T-helper 2 cell (primary cell): ENCODE results near the gene ELMO1.

Experiments used
- DNase-seq, 5 experiments: peaks; one replicate each; pipeline versions ENCODE4 v3.0.0 to v3.0.0-alpha.2; 2012 to 2022

The ELMO1 gene

DNA sequence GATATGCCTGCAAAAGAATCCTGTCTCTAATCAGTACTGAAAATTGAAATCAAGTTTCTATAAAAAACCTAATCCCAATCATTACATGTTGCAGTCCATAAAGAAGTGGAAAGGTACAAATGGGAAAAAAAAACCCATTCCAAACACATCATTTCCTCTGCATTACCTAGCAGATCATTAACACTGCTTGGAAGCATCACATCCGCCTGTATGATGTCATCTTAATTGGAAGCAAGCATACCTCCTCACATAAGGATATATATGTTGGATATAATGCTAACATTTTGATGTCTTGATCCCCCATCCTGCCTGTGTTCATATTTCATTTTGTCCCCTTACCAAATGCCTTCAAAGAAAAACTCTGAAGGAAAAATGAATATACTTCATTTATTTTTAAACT lies 483.0 kb downstream of the ELMO1 start:
- DNase-seq, result no peak

- DNase-seq, result no peak
Measured at GRCh38 chr7:36964297-36964696, 484.4 kb downstream of the ELMO1 start.

GRCh38 chr7:36962367-36962766 lies 486.3 kb downstream of the ELMO1 start:
- DNase-seq, result no peak

- DNase-seq, result no peak
Measured at GRCh38 chr7:36961693-36962092, 487.0 kb downstream of the ELMO1 start.

DNA sequence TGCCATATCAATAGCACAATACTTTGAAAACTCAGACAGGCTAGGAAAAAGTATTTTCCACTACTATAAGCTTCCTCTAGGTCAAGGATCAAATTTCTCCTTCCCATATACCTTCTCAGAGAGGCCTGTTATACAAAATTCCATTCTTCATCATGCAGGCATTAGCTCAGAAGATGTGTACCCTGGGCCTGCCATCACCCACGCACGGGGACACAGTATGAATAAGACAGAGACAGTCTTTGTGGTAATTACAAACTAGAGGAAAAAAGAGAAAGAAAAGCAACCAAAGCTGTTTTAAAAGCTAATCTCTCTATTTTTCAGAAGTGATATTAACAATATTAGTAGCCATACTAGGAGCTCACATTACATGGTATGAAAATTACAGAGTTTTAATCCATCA lies 487.6 kb downstream of the ELMO1 start:
- DNase-seq, result no peak

- DNase-seq, result no peak
Measured at GRCh38 chr7:36960105-36960504, 488.6 kb downstream of the ELMO1 start.

DNA sequence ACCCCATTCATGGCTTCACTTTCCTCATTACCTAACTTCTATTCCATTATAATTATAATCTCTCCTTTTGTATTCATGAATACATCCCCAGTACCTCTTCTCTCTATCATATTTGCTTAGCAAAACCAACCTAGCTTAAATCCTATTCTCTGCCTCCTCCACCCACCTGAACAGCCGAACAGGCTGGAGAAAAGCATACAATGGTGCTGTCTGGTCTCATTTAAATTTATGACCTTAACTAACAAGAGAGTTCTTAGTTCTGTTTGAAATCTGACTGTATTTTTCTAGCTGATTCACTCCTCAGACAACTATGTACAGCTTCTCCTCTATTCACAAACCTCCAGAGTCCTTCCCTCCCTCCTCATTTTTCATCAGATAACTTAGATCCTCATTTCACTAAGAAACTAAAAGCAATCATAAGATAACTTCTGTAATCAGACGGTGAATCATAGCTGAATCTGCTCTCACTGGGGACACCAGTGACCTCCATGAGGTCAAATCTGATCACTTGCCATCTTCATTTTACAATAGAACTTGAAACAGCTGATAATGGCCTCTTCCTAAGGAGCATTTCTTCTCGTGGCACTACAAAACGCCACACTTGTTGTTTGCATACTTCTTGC lies 490.4 kb downstream of the ELMO1 start:
- DNase-seq, result no peak

GRCh38 chr7:36957620-36958019 lies 491.0 kb downstream of the ELMO1 start:
- peak in 1 of 5 experiments; percentile 16 for DNase-seq

- DNase-seq, result no peak
Measured at GRCh38 chr7:36956814-36957213, 491.9 kb downstream of the ELMO1 start.

DNA sequence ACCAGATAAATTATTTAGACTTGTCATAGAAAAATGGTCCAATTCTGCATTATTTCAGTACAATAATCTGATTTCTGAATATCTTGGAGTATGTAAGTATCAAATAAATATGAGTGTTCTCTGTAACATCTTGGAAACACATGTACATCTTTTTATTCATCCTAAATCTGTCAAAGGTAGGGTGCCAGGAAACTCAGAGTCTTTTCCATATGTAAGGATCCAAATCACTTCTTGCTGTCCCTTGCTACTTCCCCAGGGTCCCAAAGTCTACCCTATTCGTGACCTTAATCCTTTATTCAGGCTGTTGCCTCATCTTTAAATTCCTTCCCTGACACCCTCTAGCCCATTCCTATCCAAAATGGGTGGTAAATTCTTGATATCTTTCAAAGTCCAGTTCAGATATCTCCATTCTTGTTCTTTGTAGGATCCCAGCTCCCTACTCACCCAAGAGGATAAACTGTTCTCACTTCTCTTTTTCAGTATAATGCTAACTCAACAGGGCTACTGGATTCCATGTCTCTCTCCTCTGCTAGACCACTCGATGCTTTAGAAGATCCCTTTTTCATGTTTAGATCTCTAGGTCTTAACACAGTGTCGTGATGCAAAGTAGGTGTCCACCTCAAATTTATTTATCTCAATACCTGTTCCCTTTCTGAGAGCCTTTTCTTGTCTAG lies 493.1 kb downstream of the ELMO1 start:
- DNase-seq, result no peak

DNA sequence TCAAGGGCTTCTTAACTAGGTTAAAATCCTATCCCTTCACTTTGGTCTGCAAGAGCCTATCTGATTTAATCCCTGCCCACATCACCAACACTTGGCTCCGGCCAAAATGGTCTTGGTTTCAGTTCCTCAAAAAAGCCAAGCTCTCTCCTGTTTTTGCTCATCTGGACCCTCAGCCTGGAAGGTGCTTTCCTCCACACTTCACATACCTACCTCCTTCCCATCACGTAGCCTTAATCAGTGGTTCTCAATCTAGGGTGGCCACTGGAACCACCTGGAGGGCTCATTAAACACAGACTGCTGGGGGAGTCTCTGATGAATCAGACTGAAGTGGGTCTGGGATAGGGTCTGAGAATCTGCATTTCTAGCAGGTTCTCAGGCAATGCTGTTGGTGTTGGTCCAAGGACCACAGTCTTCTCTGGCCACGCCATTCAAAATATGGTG lies 497.4 kb downstream of the ELMO1 start:
- DNase-seq, result no peak

- DNase-seq, result no peak
Measured at GRCh38 chr7:36949711-36950600, 498.7 kb downstream of the ELMO1 start.

DNA sequence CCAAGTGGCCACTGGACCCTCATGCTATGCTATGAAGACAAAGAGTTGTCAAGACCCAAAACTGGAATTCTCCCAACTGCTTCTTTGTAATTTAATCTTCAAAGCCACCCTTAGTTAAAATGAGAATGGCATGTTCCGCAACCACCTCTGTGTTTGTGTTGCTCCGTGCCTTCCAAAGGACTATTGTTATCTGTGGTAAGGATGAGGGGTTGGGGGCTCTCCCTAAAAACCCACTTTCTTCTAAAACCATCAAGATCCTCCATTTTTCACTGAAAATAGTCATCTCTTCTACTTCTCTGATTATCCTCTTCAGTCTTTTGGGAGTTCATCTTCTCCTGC lies 502.3 kb downstream of the ELMO1 start:
- no peak for DNase-seq

DNA sequence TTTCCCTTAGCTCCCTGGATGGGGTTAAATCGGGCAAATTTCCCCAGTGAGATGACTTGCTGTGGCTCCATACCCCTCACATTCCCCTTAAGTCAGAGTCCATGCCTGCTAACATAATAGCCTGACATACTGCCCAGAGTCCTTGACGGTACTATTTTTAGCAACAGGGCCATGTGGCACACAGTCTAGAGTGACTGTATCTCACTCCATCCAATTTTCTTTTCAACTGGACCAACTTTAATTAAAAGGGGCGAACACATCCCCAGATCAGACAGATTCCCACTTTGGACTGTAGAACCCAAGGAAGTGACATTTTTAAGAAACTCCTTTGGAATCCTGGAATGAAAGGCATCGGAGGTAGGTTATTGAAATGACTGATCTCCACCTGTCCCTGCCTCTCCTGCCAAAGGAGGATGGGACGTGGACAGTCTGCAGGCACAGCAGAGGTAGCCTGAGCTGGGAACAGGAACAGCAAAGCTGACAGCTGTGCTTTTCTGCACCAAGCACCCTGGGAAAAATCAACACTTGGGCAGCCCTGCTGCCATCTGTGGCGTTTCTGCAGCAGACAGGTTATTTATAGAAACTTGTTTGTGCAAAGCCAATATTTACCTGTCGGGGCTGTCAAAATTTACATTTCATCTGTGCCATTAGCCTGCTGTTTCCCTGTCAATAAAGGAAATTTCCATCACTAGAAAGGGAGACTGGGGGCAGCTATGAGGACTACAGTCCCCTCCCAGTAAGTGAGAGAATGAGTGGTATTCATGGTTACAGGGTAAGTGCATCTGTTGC lies 502.9 kb downstream of the ELMO1 start:
- DNase-seq, result no peak

DNA sequence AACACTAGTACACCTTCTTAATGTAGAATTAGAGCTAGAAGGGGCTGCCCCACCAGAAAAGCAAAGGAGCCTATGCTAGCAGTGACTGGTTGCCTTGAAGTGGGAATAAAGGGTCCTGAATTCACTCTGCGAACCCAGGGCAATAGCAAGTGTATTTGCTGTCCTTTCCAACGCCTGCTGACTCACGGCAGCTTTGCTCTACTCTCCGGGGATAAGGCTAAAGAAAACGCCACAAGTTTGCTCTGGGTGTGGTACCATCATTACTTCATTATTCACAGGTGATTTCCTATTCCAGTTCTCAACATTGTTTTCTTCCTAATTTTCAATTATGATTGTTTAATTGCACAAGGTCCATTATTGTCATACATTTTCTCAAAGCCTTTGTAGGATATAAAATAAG lies 503.8 kb downstream of the ELMO1 start:
- DNase-seq, result no peak

GRCh38 chr7:36943591-36944435 lies 504.9 kb downstream of the ELMO1 start:
- DNase-seq, result no peak

- no peak for DNase-seq
Measured at GRCh38 chr7:36942955-36943354, 505.7 kb downstream of the ELMO1 start.

GRCh38 chr7:36942541-36942940 lies 506.1 kb downstream of the ELMO1 start:
- DNase-seq, result no peak

GRCh38 chr7:36942025-36942424 lies 506.6 kb downstream of the ELMO1 start:
- no peak for DNase-seq

- no peak for DNase-seq
Measured at GRCh38 chr7:36941359-36941758, 507.3 kb downstream of the ELMO1 start.

DNA sequence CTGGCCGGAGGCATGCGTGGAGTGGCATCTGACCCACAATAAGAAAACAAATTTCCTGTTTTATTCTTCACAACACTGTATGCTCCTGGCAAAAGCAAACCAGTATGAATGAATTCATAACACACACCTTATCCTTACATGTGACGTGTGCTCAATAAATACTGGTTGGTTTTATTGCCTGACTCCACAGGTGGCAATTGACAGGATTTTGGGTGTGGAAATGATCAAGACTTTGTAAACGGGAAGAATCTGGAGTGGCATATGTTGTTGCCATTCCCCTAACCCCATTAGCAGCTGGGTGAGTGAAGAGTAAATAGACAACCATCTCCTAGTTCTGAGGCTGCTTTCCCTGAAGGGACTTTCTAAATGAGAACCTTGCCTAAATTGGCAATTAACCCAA lies 508.8 kb downstream of the ELMO1 start:
- no peak for DNase-seq
